ENCODE measurements around the gene GPC6.

GPC6 gene

DNA sequence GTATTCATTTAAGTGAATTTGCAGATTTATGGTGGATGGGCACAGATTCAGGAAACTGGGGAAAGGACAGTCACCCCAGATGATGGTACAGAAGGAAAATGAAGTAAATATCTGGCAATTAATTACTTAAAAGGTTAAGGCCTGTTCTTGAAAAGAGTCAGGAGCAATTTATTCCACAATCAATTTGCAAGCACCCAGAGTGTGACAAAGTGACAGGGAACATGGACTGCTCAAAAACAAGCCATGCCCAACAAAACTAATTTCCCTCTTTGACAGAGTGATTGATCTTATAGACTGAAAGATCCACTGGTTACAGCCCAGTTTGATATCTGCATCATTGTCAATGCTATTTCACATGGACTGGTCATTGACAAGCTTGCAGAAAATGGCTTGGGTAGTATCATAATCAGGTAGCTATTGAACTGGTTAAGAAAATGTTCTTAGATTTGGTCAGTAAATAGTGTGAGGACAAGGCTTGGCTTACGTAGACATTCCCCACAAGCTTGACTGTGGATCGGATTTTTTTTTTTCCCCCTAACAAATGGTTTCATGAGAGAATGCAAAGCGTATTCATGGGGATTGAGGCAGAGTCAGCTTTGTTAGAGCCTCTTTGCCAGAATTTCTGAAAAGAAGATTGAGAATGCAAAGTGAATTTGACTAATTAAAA lies 584.6 kb downstream of the GPC6 start:
- TF ChIP-seq ZNF274 (IDR thresholded peaks at IDR 0.05; ENCODE audit: low read depth, low read length), result no peak

GRCh38 chr13:93811738-93812112 lies 585.1 kb downstream of the GPC6 start:
- H3K4me3 ChIP-seq (ENCODE audit: low read length), result no peak overlapping the region
- TF ChIP-seq ZNF274 (IDR thresholded peaks at IDR 0.05; ENCODE audit: low read depth, low read length), result no peak

More for the DNA sequence above, 584.6 kb downstream of the GPC6 start:
- H3K4me3 ChIP-seq (ENCODE audit: low read length), result no peak overlapping the region

DNA sequence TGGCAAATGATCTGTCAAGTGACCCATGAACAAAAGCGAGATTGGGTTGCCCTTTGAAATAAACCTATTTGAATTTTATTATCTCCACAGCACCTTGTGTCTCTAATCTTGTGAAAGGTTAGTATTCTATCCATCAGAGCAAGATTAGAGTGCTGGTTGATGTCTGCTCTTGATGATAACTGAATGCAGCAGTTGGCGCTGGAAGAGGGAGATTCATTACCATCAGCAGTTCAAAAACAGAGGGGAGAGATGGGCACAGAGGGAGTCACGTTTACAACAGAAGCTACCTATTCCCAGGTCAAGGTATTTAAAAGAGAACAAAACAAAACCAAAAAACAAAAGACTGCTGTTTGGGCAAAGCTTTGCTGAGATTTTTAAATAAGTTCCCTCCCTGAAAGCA lies 588.1 kb downstream of the GPC6 start:
- no peak overlapping the region for H3K4me3 ChIP-seq (ENCODE audit: low read length)
- TF ChIP-seq ZNF274 (IDR thresholded peaks at IDR 0.05; ENCODE audit: low read depth, low read length), result no peak

- no peak overlapping the region for H3K4me3 ChIP-seq (ENCODE audit: low read length)
- TF ChIP-seq ZNF274 (IDR thresholded peaks at IDR 0.05; ENCODE audit: low read depth, low read length), result no peak
Measured at GRCh38 chr13:93818345-93818744, 591.7 kb downstream of the GPC6 start.

DNA sequence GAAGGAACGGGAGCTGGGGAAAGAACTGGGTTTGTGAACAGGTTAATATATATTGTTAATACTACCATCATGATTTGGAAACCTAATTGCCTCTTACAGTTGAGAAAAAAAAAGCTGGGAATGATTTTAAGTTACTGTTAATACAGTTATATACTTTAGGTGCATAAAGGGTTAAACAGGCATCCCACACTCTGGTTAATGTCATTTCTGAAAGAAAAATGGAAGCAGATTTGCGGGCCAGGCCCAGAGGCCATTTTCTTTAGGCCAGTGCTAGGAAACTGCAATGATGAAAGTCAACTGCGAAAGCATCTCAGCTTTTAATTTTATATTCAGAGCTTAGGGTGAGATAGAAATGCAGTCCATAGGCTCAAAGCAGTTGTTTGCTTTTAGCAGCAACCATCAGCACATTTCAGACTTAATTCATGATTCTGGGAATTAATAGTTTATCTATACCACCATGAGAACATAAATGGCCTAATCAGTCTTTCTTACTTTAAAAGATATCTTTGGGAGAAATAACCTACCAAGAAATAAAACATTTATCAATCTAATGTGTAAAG lies 592.8 kb downstream of the GPC6 start:
- no peak overlapping the region for H3K4me3 ChIP-seq (ENCODE audit: low read length)
- TF ChIP-seq ZNF274 (IDR thresholded peaks at IDR 0.05; ENCODE audit: low read depth, low read length), result no peak

GRCh38 chr13:93824286-93824685 lies 597.7 kb downstream of the GPC6 start:
- H3K4me3 ChIP-seq (ENCODE audit: low read length), result no peak overlapping the region
- no peak for TF ChIP-seq ZNF274 (IDR thresholded peaks at IDR 0.05; ENCODE audit: low read depth, low read length)

- H3K4me3 ChIP-seq (ENCODE audit: low read length), result no peak overlapping the region
- no peak for TF ChIP-seq ZNF274 (IDR thresholded peaks at IDR 0.05; ENCODE audit: low read depth, low read length)
Measured at GRCh38 chr13:93834051-93834450, 607.4 kb downstream of the GPC6 start.

- TF ChIP-seq ZNF274 (IDR thresholded peaks at IDR 0.05; ENCODE audit: low read depth, low read length), result no peak
- H3K4me3 ChIP-seq (ENCODE audit: low read length), result no peak overlapping the region
Measured at GRCh38 chr13:93843082-93843481, 616.5 kb downstream of the GPC6 start.

GRCh38 chr13:93847162-93847561 lies 620.6 kb downstream of the GPC6 start:
- TF ChIP-seq ZNF274 (IDR thresholded peaks at IDR 0.05; ENCODE audit: low read depth, low read length), result no peak
- H3K4me3 ChIP-seq (ENCODE audit: low read length), result no peak overlapping the region

GRCh38 chr13:93848247-93848646 lies 621.6 kb downstream of the GPC6 start:
- TF ChIP-seq ZNF274 (IDR thresholded peaks at IDR 0.05; ENCODE audit: low read depth, low read length), result no peak
- H3K4me3 ChIP-seq (ENCODE audit: low read length), result no peak overlapping the region

GRCh38 chr13:93851236-93851635 lies 624.6 kb downstream of the GPC6 start:
- H3K4me3 ChIP-seq (ENCODE audit: low read length), result no peak overlapping the region
- TF ChIP-seq ZNF274 (IDR thresholded peaks at IDR 0.05; ENCODE audit: low read depth, low read length), result no peak

GRCh38 chr13:93853912-93854311 lies 627.3 kb downstream of the GPC6 start:
- no peak for TF ChIP-seq ZNF274 (IDR thresholded peaks at IDR 0.05; ENCODE audit: low read depth, low read length)
- H3K4me3 ChIP-seq (ENCODE audit: low read length), result no peak overlapping the region

DNA sequence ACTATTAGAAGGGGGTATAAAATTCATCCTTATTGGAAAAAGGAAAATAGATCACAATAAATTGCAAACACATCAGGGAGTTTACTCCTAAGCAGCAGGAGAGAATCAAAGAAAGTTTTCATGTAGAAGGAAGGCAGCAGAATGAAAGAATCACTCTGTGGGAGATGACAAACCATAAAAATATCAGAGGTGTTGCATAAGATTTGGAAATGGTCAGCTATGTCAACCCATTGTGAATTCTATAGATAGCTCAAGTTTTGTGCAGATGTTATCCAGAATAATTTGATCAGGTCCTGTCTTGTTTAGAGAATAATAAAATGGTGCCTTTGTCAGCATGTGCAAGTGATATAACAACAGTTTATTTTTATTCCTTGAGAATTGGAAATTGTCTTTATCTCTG lies 630.5 kb downstream of the GPC6 start:
- TF ChIP-seq ZNF274 (IDR thresholded peaks at IDR 0.05; ENCODE audit: low read depth, low read length), result no peak

GRCh38 chr13:93859716-93860115 lies 633.1 kb downstream of the GPC6 start:
- H3K4me3 ChIP-seq (ENCODE audit: low read length), result no peak overlapping the region
- TF ChIP-seq ZNF274 (IDR thresholded peaks at IDR 0.05; ENCODE audit: low read depth, low read length), result no peak

More for the DNA sequence above, 630.5 kb downstream of the GPC6 start:
- H3K4me3 ChIP-seq (ENCODE audit: low read length), result no peak overlapping the region

- no peak overlapping the region for H3K4me3 ChIP-seq (ENCODE audit: low read length)
- no peak for TF ChIP-seq ZNF274 (IDR thresholded peaks at IDR 0.05; ENCODE audit: low read depth, low read length)
Measured at GRCh38 chr13:93861818-93862217, 635.2 kb downstream of the GPC6 start.

GRCh38 chr13:93862259-93862658 lies 635.7 kb downstream of the GPC6 start:
- H3K4me3 ChIP-seq (ENCODE audit: low read length), result no peak overlapping the region
- no peak for TF ChIP-seq ZNF274 (IDR thresholded peaks at IDR 0.05; ENCODE audit: low read depth, low read length)

Data from GM08714 (cell line).